Activated CD4-positive, alpha-beta T cell treated with anti-CD3 and anti-CD28 coated beads, Interleukin-2, amount 50 U/mL, for 24 hours (primary cell): ENCODE results near the gene CCNH.

Experiments used
- DNase-seq, 2 donors: peaks; one replicate each; pipeline ENCODE4 v3.0.0-alpha.2; 2020; ENCODE audit warnings: low read depth in 1 of 2, low spot score in 1 of 2

The CCNH gene

DNA sequence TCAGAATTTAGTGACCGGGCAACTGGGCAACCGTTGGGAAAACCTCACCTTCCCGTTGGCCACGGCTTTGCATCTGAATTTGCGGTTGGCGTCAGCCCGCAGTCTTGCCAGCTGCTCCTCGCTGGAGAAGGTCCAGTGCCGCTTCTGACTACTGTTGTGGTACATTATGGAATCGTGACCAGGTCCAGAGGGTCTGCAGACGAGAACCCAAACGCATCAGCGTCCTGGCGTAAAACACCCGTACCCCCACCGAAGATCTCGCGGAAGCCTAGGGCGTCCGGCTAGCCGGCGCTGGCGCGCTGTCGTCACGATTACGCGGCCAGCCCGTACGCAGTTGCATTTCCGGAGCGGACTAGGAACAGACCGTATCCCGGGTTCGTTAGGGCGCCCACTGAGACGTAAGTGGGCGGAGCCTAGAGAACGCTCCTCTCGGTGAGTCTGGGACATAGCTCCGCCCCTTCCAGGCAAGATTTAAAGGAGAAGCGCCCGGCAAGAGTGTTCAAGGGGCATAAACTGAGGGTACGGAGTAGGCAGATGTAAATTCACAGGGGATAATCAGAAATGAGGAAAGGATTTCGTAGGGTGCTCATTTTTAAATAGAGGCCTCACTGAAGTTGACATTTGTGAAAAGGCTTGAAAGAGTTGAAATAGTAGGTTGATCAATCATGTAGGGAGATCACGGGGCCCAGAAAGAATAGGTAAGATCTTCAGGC, at the start of gene CCNH:
Gene CCNH (minus strand): TSS at position 301 of the 713 bp plus-strand sequence. CDS start 136 bp downstream, at position 165.
- DNase-seq = peak; percentile 85 to 97

DNA sequence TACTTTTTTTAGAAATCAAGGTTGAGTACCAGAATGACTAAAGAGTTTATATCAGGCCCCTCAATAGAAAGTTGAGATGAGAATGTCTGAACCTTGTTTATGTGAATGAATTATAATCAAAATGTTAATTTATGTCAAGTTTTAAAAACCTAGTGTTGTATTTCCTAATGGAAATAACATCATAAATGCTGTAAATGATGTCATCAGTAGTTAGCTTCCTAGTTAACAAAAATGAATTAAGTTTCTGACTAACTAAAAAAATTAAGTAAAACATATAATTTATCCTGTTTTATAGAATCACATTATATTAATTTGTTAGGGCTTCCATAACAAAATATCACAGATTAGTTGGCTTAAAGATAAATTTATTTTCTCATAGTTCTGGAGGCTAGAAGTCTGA, 45.0 kb upstream of the CCNH start:
- DNase-seq = no peak

DNA sequence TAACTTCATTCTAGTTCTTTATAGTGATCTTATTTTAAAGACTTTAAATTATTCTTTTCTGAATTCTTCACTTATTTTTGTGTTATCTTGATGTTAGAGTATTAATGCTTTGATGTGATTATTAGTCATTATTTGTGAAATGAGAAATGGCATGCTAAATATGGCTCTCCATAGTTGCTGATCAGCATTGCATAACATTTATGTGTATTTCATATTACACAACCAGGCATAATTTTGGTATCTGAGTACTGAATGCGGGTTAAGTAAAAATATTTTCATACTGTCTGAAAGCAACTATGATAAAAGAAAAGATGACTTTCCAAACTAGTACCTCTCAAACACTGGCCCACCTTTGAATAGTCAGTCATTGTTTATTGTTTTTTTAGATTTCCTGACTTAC, 41.1 kb upstream of the CCNH start:
- DNase-seq = no peak

DNA sequence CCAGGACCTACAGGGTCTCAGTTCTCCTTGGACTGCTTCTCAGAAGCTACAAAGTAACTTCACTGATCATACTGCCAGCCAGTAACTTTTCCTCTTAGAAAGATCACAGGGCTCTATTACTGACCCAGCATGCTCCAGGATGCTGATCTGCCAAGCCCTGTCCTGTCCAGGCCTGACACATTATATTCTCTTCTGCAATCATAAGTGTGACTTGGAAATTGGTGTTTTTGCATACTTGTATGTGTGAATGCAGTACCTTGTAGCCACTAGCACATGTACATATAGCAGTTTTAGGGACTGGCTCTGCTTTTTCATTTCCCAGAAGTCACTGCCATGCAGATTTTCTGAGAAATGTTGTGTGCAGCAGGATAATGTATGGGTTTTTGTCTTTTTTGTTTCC, 40.1 kb upstream of the CCNH start:
- DNase-seq = no peak

DNA sequence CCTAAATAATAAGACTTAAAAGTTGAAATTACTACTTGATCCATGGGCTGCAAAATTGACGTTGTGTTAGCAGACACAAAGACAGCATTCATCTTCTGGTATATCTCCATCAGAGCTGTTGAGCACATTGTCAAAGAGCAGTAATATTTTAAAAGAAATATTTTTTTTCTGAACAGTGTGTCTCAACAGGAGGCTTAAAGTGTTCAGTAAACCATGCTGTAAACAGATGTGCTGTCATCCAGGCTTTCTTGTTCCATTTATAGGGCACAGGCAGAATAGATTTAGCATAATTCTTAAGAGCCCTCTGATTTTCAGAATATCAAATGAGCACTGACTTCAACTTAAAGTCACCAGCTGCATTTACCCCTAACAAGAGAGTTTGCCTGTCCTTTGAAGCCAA, 29.7 kb upstream of the CCNH start:
- no peak for DNase-seq

DNA sequence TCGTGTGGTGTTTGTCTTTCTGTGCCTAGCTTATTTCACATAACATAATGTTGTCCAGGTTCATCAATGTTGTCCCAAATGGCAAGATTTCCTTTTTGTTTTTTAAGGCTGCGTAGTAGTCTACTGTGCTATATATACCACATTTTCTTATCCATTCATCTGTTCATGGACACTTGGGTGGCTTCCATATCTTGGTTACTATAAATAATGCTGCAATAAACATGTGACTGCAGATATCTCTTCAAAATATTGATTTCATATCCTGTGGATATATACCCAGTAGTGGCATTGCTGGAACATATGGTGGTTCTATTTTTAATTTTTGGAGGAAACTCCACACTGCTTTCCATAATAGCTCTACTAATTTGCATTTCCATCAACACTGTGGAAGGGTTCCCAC, 25.5 kb upstream of the CCNH start:
- DNase-seq = no peak

DNA sequence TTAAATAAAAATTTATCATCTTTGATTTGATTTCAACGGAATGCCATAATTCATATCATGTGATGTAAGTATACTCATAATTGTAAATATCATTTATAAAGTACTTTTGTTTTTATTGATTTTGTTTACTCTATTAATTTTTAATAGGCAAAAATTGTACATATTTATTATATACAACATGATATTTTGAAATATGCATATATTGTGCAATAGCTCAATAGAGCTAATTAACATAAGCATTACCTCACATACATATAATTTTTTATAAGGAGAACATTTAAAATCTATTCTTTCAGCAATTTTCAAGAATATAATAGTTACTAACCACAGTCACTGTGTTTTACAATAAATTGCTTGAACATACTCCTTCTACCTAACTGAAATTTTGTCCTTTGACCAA, 25.0 kb upstream of the CCNH start:
- no peak for DNase-seq

DNA sequence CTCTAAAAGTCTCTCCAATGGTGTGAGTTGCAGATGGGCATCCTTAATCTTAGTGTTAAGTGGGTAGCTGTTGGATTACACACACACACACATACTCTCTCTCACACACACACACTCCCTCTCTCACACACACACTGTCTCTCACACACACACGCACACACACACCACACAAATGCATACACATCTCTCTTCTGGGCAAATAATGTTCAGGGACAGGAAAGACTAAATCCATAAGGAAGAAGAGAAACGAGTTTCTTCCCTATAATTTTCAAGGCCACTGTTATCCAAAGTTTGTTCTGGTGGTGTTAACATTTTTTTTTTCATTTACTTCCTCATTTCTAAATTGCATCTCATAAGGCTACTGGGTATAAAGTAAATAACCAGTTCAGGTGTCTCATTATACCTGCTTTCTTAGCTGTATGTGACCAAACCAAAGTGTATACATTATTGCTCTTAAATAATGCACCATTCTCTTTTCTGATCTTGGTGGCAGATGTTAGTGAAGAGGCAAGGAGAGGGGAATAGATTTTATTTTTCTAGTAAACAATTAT, 22.5 kb upstream of the CCNH start:
- no peak for DNase-seq

DNA sequence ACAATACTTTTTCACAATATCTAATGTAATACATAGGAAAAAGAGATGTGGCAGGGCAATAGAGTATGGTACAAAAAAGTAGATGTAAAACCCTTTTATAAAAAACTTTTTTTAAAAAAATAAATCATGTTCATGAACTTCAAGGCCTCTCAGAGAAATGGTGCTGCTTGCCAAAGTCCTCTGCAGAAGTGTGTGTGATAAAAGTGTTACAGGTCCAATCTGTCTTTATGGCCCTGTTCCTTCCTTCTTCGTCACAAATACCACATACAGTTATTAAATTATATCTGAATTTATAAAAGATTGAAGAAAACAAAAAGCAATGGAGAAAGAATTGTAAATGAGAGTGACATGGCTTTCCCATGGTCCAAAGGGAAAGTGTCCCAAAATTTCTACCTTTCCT, 21.7 kb upstream of the CCNH start:
- no peak for DNase-seq

DNA sequence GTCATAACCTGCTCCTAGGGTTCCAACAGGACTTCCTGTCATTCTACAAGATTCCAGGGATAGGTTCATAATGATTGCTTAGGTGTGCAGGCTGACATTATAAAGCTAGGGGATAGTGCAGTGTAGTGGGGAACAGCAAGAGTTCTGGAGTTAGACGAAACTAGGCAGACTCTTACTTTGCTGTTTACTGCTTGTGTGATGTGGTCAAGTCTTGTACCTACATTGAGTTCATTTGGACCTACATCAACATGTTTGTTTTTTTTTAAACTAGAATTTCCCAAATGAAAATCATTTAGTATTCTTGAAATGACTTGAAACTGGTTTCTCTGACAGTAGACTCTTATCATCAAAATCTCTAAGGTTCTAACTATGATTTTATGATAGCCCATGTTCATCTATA, 21.2 kb upstream of the CCNH start:
- no peak for DNase-seq

DNA sequence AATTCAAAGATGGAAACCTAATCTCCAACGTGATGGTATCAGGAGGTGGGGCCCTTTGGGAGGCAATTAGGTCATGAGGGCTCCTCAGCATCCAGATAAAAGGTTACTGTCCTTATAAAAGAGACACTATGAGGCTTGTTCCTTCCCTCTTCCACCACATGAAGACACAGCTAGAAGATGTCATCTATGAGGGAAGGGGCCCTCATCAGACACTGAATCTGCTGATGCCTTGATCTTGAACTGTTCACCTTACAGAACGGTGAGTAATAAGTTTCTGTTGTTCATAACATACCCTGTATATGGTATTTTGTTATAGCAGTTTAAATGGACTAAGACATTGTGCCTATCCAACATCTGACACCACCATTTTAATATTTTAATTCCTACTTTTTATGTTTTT, 19.7 kb upstream of the CCNH start:
- no peak for DNase-seq

DNA sequence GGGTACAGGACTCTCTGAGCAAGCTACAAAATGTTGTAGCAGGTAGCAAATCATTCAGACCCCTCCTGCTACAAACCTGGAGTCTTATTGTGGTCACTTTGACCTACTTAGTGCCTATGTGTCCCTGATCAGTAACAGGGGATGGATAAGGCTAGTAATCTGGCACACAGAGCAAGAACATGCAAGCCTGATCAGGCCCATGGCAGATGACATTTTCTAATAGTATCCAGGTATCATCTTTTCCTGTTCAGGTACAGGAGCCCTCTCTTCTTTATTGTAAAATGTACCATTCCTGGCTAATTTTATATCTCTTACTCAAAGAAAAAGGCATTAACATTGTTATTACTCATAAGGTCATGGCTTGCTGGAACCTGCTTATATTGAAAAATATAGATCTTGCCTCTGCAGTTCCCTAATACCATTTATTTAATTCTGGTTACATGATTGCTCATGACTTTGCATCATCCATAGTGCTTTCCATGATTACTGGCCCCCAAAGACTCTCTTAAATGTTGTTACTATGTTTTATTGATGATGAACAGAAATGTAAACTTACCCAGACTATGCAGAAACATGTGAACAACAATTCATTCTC, 18.2 kb upstream of the CCNH start:
- no peak for DNase-seq

DNA sequence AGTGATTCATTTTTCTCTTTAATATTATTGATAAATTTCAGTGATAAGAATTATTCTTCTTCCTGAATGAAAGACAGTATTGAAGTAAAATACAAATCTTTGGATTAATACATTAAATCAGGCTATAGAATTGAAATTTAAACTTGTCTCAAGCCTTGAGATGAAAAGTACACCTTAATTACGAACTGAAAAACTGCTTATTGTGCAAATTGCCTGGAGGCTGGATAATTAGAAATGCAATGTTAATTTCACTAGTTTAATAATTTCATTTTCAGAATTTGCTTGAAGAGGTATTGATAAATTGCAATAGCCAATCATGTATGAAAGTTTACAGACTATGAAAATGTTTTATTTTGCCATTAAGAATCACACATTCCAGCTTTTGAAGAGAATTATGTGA, 11.0 kb upstream of the CCNH start:
- DNase-seq = no peak

DNA sequence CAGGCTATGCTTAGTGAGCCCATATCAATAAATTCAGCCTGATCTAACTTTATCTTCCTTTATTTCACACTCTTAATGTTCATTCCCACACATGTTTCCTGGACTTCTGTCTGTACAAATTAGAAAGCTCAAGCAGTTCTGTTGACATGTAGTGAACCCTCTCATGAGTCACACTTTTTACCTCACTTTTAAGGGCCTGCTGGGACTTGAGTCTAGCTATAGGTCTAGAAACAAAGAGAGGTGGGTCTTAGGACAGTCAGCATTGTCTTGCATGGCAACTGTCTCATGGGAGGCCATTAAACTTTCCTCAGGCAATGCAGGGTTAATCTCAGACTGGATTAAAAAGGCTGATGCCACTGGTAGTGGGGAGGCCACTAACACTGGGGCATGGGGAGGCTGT, 8.6 kb upstream of the CCNH start:
- no peak for DNase-seq

DNA sequence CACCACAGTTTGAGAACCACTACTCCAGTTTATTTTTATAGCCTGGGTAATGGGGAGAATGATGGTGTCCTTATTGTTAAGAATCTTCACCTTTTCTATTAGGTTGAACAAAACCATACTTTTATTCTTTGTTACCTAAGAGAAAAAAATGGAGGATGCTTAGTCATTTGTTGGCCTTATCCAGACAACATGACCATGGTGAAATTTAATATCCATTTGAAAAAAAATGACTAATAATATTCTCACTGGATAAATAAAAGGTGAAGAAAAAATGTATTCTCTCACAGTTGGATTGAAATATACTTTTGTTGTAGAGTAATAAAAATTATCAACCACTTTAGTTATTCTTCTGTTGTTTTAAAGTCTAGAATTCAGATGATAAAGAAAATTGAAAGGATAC, 5.8 kb upstream of the CCNH start:
- no peak for DNase-seq

DNA sequence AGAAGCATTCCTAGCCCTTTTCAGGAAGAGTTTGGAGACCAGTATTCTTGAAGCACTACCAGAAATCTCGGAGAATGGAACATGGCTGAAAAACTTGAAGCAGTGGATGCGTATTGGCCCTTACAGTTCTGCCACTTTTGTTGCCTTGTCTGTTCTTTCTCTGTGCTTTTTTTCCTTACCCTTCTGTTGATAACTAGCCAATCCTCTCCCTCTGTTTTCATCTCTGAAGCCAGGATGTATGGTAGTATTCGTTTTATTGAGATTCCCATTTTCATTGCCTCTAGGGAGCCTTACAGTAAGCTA, 564 bp upstream of the CCNH start:
- DNase-seq = no peak

DNA sequence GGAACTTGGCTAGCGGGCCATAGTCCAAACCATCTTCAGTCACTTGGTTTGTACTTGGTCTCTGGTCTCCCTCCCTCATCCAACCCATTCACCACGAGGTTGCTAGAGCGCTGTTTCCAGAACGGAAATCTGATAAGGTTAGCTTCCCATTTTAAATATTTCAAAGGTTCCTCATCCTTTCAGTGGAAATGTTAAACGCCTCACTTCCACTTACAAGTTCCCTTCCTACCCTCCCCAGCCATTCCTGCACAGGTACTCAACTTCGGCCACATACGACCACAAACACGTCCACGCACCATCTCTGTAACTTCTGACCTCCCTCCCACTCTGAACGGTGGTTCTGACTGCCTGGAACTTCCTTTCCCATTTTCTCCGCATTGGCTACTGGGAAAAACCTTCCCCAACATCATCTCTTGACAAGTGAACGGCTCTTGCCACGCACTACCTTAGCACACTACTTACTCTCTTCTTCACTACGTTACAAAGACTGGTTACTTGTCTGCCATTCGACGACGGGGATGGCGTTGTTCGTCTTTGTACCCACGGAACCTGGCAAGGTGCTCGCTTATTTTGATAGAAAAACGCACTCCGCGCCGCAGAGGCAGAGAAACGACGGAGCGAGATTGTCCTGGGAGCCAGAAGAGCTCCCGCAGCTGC, 629 bp downstream of the CCNH start:
- DNase-seq = no peak

DNA sequence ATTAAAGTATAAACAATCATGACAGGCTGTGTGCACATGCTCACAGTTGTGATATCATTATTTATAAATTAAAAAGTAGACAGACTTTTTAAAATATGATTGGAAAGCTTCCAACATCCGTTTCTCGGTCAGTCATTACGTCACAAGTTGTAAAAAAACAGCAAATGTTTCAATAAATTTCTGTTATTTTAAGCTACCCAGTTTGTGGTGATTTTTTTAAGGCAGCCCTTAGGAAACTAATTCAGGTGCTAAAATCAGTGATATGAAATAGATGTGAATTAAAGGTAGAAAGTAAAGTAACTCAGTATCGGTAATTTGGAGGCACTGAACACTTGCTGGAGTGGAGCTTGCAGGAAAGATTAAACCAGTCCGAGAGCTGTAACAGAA, 1.2 kb downstream of the CCNH start:
- no peak for DNase-seq

DNA sequence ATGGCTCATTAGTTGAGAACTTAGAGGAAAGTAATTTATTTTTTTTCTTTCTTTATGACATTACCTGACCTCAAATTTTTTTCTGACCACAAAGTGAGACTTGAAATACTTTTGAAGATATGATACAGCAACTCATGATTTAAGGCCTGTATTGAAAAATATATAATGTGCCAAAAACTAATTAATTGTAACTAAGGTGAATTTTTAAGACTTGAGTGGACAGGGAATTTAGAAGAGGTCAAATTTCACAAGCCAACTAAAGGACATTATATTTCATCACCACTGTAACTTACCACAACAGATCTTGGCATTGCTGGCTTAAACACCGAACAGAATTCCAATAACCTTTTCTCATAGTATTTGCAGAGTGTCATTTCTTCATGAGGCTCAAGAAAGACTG, 1.8 kb downstream of the CCNH start:
- no peak for DNase-seq

DNA sequence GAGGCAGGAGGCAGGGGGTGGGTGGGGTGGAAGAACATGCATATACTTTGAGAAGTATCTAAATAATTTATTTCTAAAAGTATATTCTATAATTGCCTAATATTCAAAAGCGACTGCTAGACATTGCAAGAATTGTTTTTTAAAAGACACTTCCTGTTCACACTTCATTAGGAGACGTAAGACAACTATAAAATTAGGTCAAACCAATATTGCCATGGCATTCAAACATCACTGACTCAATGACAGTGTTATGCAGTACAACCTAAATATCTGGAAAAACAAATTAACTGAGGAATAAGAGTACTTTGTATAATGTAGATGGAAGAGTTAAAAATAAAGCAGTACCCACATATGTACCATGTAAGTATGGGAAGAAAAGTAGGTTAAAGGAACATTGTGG, 4.5 kb downstream of the CCNH start:
- no peak for DNase-seq

DNA sequence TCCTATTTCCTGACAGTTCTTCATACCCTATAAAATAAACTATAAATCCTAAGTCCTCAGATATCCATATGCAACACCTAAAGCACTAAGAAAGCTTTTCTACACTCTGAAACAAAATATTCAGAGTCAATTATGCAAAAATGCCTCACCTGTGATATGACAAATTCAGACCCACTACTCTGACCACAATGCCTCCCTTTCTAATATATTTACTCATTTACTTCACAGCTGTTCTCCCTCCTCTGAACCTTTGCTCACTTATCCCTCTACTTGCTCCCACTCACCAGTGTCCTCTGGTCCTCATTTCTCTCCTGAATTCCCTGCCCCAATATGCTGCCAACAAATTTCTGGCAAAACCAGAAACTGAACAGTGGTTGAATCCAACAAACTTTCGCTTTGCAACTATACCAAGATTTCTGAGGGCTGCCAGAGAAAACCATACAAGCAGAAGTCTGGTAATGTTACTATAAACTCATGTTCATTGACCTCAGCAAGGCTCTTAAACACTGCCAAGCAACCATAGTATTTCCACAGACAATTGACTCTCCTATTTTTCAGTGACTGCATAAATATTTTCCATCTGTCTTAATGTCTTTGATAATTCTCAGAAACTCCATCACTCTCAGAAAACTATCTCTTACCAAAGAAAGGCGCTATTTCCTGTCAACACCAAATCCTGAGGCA, 7.1 kb downstream of the CCNH start:
- no peak for DNase-seq

DNA sequence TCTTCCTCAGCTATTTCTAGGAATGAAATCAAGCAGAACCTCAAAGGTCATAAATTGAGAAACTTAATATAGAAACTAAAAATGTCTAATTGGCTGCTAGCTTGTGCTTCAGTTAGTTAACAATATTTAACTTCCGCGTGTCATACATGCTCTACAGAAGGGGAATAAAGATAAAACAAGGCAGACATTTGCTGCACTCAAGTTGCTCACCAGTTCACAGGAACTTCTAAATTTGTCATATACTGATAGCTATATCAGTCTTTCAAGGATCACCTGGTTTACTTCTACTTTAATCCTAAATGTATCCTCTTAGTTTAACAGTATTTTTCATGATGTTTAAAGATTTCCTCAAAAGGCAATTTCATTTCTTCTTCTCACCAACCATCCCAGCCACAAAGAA, 8.4 kb downstream of the CCNH start:
- no peak for DNase-seq
